Ovary (tissue), 3 donors: ENCODE data around the gene VASH1.

Source experiments
- EP300 ChIP-seq: sonication (generic); formaldehyde crosslinking; IDR thresholded peaks from one replicate; pipeline ENCODE4 v1.6.1; 2017; ENCODE audit warnings: antibody characterized with exemption
- POLR2A ChIP-seq: fragments of 450-650 bp; IDR thresholded peaks from one replicate; pipeline ENCODE4 v1.6.1; 2017; ENCODE audit warnings: antibody characterized with exemption, mild to moderate bottlenecking, moderate library complexity
- TF ChIP-seq, protein P1 (sequence below), 3 donors: fragments of 450-650 bp in 2 of 3; fragments of 200-600 bp in 1 of 3; IDR thresholded peaks; one replicate each; pipeline versions ENCODE4 v1.5.1 to v1.8.0; 2016 to 2022; ENCODE audit warnings: antibody characterized with exemption in 3 of 3, mild to moderate bottlenecking in 1 of 3
- donor health status: DM: no; HTN: no; CAD: no.

DNA sequence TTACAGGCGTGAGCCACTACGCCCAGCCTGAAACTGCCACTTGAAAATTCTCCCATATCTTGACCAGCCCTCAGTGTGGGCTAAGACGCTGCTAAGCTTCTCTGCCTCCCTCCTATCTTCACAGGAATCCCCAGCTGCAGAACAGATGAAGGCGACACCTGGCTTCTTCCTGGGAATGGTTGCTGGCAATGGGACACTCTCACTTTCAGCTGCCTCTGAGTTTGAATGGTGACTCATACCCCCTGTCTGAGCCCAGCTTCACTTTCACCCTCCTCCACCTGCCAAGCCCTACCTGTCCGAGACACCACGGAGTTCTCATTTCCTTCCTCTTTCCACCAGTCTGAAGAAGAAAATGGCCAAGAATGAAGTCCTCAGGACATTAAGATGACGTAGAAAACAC is 18.3 kb upstream of the VASH1 start:
- TF ChIP-seq POLR2A: no peak
- TF ChIP-seq, protein P1, sequence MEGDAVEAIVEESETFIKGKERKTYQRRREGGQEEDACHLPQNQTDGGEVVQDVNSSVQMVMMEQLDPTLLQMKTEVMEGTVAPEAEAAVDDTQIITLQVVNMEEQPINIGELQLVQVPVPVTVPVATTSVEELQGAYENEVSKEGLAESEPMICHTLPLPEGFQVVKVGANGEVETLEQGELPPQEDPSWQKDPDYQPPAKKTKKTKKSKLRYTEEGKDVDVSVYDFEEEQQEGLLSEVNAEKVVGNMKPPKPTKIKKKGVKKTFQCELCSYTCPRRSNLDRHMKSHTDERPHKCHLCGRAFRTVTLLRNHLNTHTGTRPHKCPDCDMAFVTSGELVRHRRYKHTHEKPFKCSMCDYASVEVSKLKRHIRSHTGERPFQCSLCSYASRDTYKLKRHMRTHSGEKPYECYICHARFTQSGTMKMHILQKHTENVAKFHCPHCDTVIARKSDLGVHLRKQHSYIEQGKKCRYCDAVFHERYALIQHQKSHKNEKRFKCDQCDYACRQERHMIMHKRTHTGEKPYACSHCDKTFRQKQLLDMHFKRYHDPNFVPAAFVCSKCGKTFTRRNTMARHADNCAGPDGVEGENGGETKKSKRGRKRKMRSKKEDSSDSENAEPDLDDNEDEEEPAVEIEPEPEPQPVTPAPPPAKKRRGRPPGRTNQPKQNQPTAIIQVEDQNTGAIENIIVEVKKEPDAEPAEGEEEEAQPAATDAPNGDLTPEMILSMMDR (IDR thresholded peaks at IDR 0.05): no peak
- TF ChIP-seq EP300: no peak
